ENCODE measurements around the gene DAPK2.

GRCh38 chr15:64003182-64003581 lies 43.1 kb downstream of the DAPK2 start:
- TF ChIP-seq POLR2AphosphoS5 (IDR thresholded peaks at IDR 0.05; ENCODE audit: low read depth, low read length) (no peak), REST (IDR thresholded peaks at IDR 0.05; ENCODE audit: insufficient read depth in 1 of 2, low read depth in 2 of 2, low read length in 2 of 2) (no peak), SIN3A (IDR thresholded peaks at IDR 0.05; ENCODE audit: borderline replicate concordance, insufficient read depth, low read length) (no peak), TAF1 (IDR thresholded peaks at IDR 0.05; ENCODE audit: borderline replicate concordance, insufficient read depth, low read length) (no peak), FOXP2 (optimal IDR thresholded peaks at IDR 0.05; ENCODE audit: borderline replicate concordance, extremely low read depth, extremely low read length, insufficient read depth) (no peak)

All from PFSK-1 (cell line).